Esophagus squamous epithelium (tissue), 4 donors: ENCODE measurements around the gene FAM228B.

ENCODE experiments used
- CTCF ChIP-seq, 6 experiments: fragments of 450-650 bp in 4 of 6; fragments of 200-600 bp in 2 of 6; sonication (generic) in 2 of 6; IDR thresholded peaks; one replicate each; pipeline ENCODE4 v1.5.1; 2016 to 2019; ENCODE audit warnings: antibody characterized with exemption in 6 of 6, mild to moderate bottlenecking in 4 of 6, moderate library complexity in 4 of 6
- POLR2A ChIP-seq, 4 donors: fragments of 450-650 bp; IDR thresholded peaks; one replicate each; pipeline ENCODE4 v1.6.1; 2017; ENCODE audit warnings: antibody characterized with exemption in 4 of 4, mild to moderate bottlenecking in 4 of 4, moderate library complexity in 3 of 4

GRCh38 chr2:24115057-24115456, 8.2 kb upstream of the FAM228B start:
- TF ChIP-seq CTCF (IDR thresholded peaks at IDR 0.05) (no peak), POLR2A (IDR thresholded peaks at IDR 0.05) (no peak)
